Fibroblast of the aortic adventitia (primary cell): ENCODE results near the gene CHD8. TPM values are rescaled to one million over a fixed set of nuclear protein-coding genes. Genes with fewer than 3 reads are reported as not detected.
"Not testable (repeated sequence)": the region's sequence is repeated elsewhere in the genome, so short reads cannot be mapped to it uniquely, and the experiment has no call there.

Experiments used
- DNase-seq: peaks from one replicate; pipeline ENCODE4 v3.0.0-alpha.2; 2010; ENCODE audit warnings: low read depth
- H3K4me3 ChIP-seq: 2 replicates; pipeline ENCODE4 v1.5.1; 2011; ENCODE audit warnings: low read depth, mild to moderate bottlenecking, control low read depth, low read length, moderate library complexity
- total RNA-seq: library from RNA; depleted of rRNA; stranded (reverse); fragments of >200 nt; gene quantifications from 2 replicates; pipeline ENCODE4 v1.2.3, GENCODE V29; 2012; ENCODE audit warnings: low replicate concordance
- TF ChIP-seq, protein P1 (sequence below): IDR thresholded peaks from 2 replicates; pipeline ENCODE4 v1.5.1; 2011; ENCODE audit warnings: mild to moderate bottlenecking, low read length, control low read depth, inconsistent platforms; ENCODE audit not compliant: insufficient read depth

The CHD8 gene
- total RNA-seq, 1 donor = 59.8 TPM

DNA sequence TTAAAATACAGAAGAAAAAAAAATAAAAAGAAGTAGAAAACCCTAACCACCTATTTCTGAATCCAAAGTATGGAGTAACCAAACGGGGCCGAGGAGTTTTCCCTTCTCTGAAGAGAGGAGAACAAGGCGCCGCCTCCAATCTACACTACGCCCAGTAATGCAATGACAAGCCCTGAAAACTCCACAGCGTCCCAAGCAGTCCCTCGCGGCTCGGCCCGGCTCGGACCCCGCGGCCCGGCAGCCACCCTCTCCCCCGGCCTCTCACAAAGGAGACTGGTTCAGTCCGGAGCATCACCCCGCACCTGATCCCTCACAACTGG, 371 bp downstream of the CHD8 start:
- no peak for DNase-seq
- peak overlapping the region; percentile 72 for H3K4me3 ChIP-seq

DNA sequence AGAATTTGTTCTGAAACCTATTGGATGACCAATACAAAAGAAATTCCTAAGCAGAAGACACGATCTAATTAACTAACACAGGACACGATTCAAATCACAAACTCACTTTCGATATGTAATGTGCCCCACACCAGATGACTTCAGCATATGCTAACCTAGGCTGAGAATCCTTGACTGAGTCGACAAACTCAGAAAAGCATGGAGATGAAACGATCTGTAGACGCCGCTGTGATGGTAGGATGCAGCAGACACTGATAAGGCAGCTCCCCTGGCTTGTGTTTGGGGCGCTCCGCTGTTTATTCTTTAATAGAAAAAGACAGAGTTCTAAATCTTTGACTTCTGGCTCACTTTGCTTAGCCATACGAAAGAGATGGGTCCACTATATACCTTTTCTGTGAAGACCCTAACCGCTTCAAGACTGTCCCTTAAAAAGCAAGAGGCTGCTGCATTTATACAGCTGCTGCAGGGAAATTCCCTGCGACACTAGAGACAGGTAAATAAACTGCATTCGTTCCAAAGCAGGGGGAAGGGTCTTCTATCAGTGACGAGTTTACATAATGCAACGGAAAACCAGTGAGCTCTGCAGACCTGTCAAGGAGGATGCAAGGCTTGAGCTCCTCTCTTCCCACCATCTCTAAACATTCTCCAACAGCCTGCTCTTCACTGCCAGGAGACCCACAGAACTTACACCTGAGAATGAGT, 929 bp downstream of the CHD8 start:
- TF ChIP-seq, protein P1, sequence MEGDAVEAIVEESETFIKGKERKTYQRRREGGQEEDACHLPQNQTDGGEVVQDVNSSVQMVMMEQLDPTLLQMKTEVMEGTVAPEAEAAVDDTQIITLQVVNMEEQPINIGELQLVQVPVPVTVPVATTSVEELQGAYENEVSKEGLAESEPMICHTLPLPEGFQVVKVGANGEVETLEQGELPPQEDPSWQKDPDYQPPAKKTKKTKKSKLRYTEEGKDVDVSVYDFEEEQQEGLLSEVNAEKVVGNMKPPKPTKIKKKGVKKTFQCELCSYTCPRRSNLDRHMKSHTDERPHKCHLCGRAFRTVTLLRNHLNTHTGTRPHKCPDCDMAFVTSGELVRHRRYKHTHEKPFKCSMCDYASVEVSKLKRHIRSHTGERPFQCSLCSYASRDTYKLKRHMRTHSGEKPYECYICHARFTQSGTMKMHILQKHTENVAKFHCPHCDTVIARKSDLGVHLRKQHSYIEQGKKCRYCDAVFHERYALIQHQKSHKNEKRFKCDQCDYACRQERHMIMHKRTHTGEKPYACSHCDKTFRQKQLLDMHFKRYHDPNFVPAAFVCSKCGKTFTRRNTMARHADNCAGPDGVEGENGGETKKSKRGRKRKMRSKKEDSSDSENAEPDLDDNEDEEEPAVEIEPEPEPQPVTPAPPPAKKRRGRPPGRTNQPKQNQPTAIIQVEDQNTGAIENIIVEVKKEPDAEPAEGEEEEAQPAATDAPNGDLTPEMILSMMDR = no peak
- H3K4me3 ChIP-seq = peak overlapping the region; percentile 72
- DNase-seq = peak; percentile 10

More for the DNA sequence above, 371 bp downstream of the CHD8 start:
- TF ChIP-seq, protein P1 = no peak

DNA sequence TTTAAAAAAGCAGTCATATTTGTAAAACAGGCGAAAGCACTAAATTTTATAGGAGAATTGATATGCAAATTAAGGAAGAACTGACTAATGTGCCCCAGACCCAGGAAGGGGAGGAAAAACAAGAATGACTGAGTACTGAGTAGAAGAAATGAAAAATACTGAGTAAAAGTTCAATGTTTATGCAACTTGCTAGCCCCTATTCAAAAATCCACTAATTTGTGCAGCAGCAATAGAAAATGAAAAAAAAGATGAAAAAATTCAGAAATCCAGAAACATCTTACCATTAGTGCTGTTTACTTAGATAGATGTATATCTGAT, 6.1 kb downstream of the CHD8 start:
- DNase-seq = no peak
- H3K4me3 ChIP-seq = no peak overlapping the region
- TF ChIP-seq, protein P1 = no peak

DNA sequence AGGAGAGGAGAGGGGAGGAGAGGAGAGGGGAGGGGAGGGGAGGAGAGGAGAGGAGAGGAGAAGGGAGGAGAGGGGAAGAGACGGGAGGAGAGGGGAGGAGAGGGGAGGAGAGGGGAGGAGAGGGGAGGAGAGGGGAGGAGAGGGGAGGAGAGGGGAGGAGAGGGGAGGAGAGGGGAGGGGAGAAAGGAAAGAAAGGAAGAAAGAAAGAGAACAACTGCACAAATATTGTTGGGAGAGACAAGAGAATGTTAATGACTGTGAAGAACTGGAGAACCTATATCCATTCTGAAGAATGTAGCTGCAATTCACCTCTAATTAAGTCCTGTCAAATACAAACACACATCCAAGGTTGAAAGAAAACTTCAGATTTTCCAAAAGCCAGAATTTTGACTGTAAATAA, 13.3 kb downstream of the CHD8 start:
- DNase-seq, H3K4me3 ChIP-seq: not testable (repeated sequence)

DNA sequence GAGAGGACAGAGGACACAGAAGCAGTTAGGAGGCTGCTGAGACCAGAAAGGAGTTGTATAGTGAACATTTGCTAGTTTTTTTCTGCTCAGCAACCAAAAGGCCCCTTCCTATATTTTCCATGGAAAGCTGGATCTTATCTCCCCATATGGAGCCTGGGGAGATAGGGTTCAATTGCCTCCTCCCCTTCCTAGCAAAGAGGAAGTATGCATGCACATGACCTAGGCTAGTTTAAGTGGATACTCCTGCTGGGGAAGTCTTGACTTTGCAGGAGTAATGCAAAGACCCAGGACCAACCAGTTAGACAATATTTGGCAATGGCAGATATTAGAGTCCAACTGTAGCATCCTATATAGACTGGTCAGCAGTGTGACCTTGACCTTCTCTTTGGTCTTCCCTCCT, 15.1 kb downstream of the CHD8 start:
- TF ChIP-seq, protein P1 = no peak
- no peak overlapping the region for H3K4me3 ChIP-seq
- DNase-seq = no peak

DNA sequence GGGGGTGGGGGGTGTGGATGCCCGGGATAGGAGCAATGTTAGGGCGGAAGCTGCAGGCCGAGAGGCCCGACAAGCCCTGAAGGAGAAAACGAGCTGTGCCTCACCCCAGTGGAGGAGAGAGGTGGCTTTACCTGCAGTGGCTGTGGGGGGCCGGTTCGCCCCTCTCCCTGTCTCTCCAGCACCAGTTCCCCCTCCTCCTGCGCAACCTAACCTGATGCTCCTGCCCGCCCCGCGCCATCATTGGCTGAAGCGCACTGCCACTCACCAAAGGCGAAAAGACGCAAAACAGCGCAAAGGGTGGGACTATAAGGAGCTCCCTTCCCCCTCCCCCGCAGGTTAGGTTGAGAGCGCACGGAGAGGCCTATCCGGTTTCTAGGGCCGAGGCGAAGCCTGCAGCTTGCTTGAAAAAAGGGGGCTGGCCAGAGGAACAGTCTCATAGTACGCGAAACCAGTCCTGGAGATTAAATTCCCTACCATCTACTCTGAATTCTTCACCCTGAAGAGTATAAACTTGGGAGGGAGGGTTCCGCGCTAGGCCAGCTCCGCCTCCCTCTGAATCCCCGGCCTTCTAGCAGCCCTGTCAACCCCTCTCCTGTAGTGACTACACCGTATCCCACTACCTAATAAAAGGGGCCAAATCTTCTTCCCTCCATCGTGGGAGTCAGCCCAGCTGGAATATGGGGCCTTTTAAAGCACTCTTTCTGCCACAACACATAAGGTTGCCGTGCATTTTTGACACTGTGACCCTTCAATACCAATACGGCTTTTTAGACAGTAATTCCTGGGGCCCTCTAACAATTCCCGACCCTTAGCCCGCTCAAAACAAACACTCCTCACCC, 18.6 kb downstream of the CHD8 start:
- peak overlapping the region; percentile 98 for H3K4me3 ChIP-seq
- TF ChIP-seq, protein P1 = no peak
- DNase-seq = peak; percentile 99

DNA sequence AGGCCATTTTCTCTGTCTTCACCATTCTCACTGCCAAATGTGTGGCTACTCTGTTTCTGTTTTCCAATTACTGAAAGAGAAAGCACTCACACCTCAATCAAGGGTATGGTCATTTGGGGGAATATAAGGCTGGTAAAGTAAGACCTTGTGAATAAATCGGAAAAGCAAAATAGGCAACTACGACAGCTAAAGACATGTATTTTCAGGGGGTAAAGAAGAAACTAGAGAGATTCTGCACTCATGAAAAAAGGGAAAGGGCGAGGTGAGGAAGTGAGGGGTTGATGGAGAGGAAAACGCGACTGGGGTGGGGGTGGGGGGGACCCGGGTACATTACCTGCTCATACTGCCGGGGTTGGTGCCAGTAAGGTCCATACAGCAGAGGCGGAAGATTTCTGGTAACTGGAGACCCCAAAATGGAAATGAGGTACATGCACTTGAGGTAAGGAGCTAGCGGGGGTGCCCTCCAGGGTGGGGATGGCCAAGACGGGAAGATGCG, 19.3 kb downstream of the CHD8 start:
- TF ChIP-seq, protein P1 = no peak
- H3K4me3 ChIP-seq = peak overlapping the region; percentile 98
- DNase-seq = peak; percentile 12
